PC-3 (cell line): ENCODE results near the gene ARF1. TPM values are rescaled to one million over a fixed set of nuclear protein-coding genes. Genes with fewer than 3 reads are reported as not detected.

Experiments used
- ATAC-seq: fragments of 200-7000 bp; cut with Tn5 transposase; 2 replicates; pipeline ENCODE4 v1.9.1; 2020; ENCODE audit warnings: mild to moderate bottlenecking, moderate library complexity
- BruUV-seq: library from RNA; stranded (reverse); fragments of 400-500 nt; replicated peaks from 2 replicates; lab custom pipeline; 2021; lab: Mats Ljungman, UMichigan
- CTCF ChIA-PET: fragments of 300-600 bp; sonication (Branson Sonifier 250); formaldehyde crosslinking; loops from one replicate; lab custom pipeline; 2022; ENCODE audit warnings: antibody characterized with exemption; lab: Charles Lee
- POLR2A ChIA-PET: fragments of 300-600 bp; sonication (Branson Sonifier 250); formaldehyde crosslinking; loops from one replicate; lab custom pipeline; 2022; ENCODE audit warnings: antibody characterized with exemption; ENCODE audit not compliant: unreplicated experiment; lab: Charles Lee
- DNase-seq: peaks from one replicate; pipeline ENCODE4 v3.0.0-alpha.2; 2015
- H2AFZ ChIP-seq: fragments of 300-600 bp; sonication (generic); 2 replicates; pipeline ENCODE4 v1.6.0; 2016; ENCODE audit warnings: antibody characterized with exemption, low read length
- H3F3A ChIP-seq: fragments of 300-600 bp; sonication (generic); one replicate; pipeline ENCODE4 v1.6.0; 2017; ENCODE audit warnings: antibody characterized with exemption, low read length, control low read depth, mild to moderate bottlenecking; ENCODE audit not compliant: unreplicated experiment
- H3K27ac ChIP-seq: fragments of 300-600 bp; sonication (generic); 2 replicates; pipeline ENCODE4 v1.5.1; 2016; ENCODE audit warnings: mild to moderate bottlenecking, low read length
- H3K27me3 ChIP-seq: fragments of 300-600 bp; sonication (generic); 2 replicates; pipeline ENCODE4 v1.6.1; 2016; ENCODE audit warnings: low read length, mixed read lengths
- H3K36me3 ChIP-seq: fragments of 300-600 bp; sonication (generic); 2 replicates; pipeline ENCODE4 v1.6.1; 2016; ENCODE audit warnings: low read depth, mixed run types, low read length, mixed read lengths
- H3K4me1 ChIP-seq: fragments of 300-600 bp; sonication (generic); 2 replicates; pipeline ENCODE4 v1.5.1; 2016; ENCODE audit warnings: low read length; ENCODE audit not compliant: insufficient read depth
- H3K4me2 ChIP-seq: fragments of 300-600 bp; sonication (generic); 2 replicates; pipeline ENCODE4 v1.6.0; 2016; ENCODE audit warnings: low read length
- H3K4me3 ChIP-seq: fragments of 300-600 bp; sonication (generic); 2 replicates; pipeline ENCODE4 v1.5.1; 2016; ENCODE audit warnings: mild to moderate bottlenecking, low read length, mixed read lengths
- H3K79me2 ChIP-seq: fragments of 300-600 bp; sonication (generic); 2 replicates; pipeline ENCODE4 v1.6.1; 2017; ENCODE audit warnings: low read length, mixed read lengths
- H3K9ac ChIP-seq: fragments of 300-600 bp; sonication (generic); 2 replicates; pipeline ENCODE4 v1.6.0; 2016; ENCODE audit warnings: mild to moderate bottlenecking, low read length
- H3K9me2 ChIP-seq: fragments of 300-600 bp; sonication (generic); replicated peaks from 2 replicates; pipeline ENCODE4 v1.6.1; 2016; ENCODE audit warnings: mixed run types, low read length, mixed read lengths
- H3K9me3 ChIP-seq: fragments of 300-600 bp; sonication (generic); 2 replicates; pipeline ENCODE4 v1.6.1; 2016; ENCODE audit warnings: low read length, mixed read lengths
- H4K20me1 ChIP-seq: fragments of 300-600 bp; sonication (generic); 2 replicates; pipeline ENCODE4 v1.6.1; 2016; ENCODE audit warnings: low read length, mixed read lengths
- CTCF ChIP-seq: fragments of 300-600 bp; sonication (generic); conservative IDR thresholded peaks from 2 replicates; pipeline ENCODE4 v1.5.1; 2017; ENCODE audit warnings: antibody characterized with exemption, low read depth, mild to moderate bottlenecking, low read length
- EZH2 ChIP-seq: fragments of 300-600 bp; sonication (generic); IDR thresholded peaks from one replicate; pipeline ENCODE4 v1.6.1; 2017; ENCODE audit warnings: antibody characterized with exemption, mild to moderate bottlenecking, low read length; ENCODE audit not compliant: unreplicated experiment
- EZH2phosphoT487 ChIP-seq: fragments of 300-600 bp; sonication (generic); IDR thresholded peaks from 2 replicates; pipeline ENCODE4 v1.6.1; 2018; ENCODE audit warnings: mild to moderate bottlenecking, antibody characterized with exemption, low read length, borderline replicate concordance
- intact Hi-C: fragments of 100-400 bp; cut with micrococcal nuclease; formaldehyde crosslinking; loops from 2 replicates; pipeline ENCODE4 v1.9.0; 2023
- total RNA-seq: library from RNA; depleted of rRNA; stranded (reverse); fragments of >200 nt; gene quantifications from 2 replicates; pipeline ENCODE4 v1.2.3, GENCODE V29; 2014

ARF1 gene
- total RNA-seq, 1 experiment from 2014 or later, result 688 TPM

DNA sequence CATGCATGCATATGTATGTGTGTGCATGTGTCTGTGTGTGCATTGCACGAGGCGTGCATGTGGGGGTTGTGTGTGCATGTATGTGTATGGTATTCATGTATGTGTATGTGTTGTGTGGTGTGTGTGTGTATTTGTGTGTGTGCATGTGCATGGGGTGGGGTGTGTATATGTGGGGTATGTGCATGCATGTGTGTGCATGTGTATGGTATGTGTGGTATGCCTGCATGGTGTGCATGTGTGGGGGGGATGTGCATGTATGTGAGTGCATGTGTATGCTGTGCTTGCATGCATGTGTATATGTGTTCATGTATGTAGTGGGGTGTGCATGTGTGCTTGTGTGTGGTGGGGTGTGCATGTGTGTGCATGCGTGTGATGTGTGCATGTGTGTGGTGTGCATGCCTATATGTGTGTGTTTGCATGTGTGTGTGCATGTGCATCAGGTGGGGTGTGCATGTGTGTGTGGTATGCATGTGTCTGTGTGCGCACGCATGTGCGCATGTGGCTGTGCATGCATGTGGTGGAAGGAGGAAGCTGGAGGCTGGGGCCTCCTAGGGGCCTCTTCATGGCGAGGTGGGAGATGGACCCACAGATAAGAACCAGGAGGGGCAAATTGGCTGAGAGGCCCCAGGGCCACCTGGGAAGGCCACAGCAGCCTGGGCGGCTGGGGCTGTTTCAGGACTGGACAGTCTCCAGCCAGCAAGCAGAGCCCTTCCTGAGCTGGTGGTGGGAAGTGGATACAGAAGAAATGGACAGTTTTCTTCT, 35.9 kb upstream of the ARF1 start:
- intact Hi-C loops, result no loop called here
- POLR2A ChIA-PET, result no interaction called here
- ATAC-seq, result no peak
- Histone ChIP-seq H3F3A (peaks cover 4% of the 10 kb centered on the region), H3K27ac (no peak overlapping the region), H3K4me2 (peak overlapping the region; percentile 65), H2AFZ (no peak overlapping the region), H3K9ac (no peak overlapping the region), H3K9me3 (no peaks in the 10 kb centered on the region), H3K9me2 (no peaks in the 10 kb centered on the region), H4K20me1 (no peaks in the 10 kb centered on the region), H3K4me3 (no peak overlapping the region), H3K79me2 (no peaks in the 10 kb centered on the region), H3K27me3 (no peaks in the 10 kb centered on the region), H3K36me3 (no peaks in the 10 kb centered on the region), H3K4me1 (peaks cover 41% of the 10 kb centered on the region)
- no TSS peak for BruUV-seq
- DNase-seq, result no peak
- CTCF ChIA-PET, result no interaction called here
- TF ChIP-seq CTCF (no peak), EZH2phosphoT487 (no peak), EZH2 (no peak)

GRCh38 chr1:228047183-228047466, 35.4 kb upstream of the ARF1 start:
- H3K4me1 ChIP-seq, result peaks cover 41% of the 10 kb centered on the region
- ATAC-seq, result no peak
- no peaks in the 10 kb centered on the region for H3K9me3 ChIP-seq
- H2AFZ ChIP-seq, result no peak overlapping the region
- H3K27me3 ChIP-seq, result no peaks in the 10 kb centered on the region
- peaks cover 4% of the 10 kb centered on the region for H3F3A ChIP-seq
- no peaks in the 10 kb centered on the region for H3K9me2 ChIP-seq
- ChIA-PET POLR2A (no interaction called here), CTCF (no interaction called here)
- no peak overlapping the region for H3K4me2 ChIP-seq
- BruUV-seq, result no TSS peak
- H3K27ac ChIP-seq, result no peak overlapping the region
- intact Hi-C loops, result no loop called here
- no peaks in the 10 kb centered on the region for H3K36me3 ChIP-seq
- no peaks in the 10 kb centered on the region for H3K79me2 ChIP-seq
- no peak for DNase-seq
- TF ChIP-seq EZH2 (no peak), EZH2phosphoT487 (no peak), CTCF (no peak)
- no peak overlapping the region for H3K9ac ChIP-seq
- no peaks in the 10 kb centered on the region for H4K20me1 ChIP-seq
- no peak overlapping the region for H3K4me3 ChIP-seq

GRCh38 chr1:228048120-228048519, 34.4 kb upstream of the ARF1 start:
- no peak overlapping the region for H2AFZ ChIP-seq
- peaks cover 1% of the 10 kb centered on the region for H3F3A ChIP-seq
- no peak overlapping the region for H3K9ac ChIP-seq
- no peaks in the 10 kb centered on the region for H3K9me2 ChIP-seq
- H3K4me2 ChIP-seq, result no peak overlapping the region
- ATAC-seq (no peak), DNase-seq (no peak)
- no peak overlapping the region for H3K4me3 ChIP-seq
- no peaks in the 10 kb centered on the region for H3K27me3 ChIP-seq
- no peak overlapping the region for H3K27ac ChIP-seq
- CTCF ChIA-PET, result no interaction called here
- H3K4me1 ChIP-seq, result peaks cover 36% of the 10 kb centered on the region
- intact Hi-C loops, result no loop called here
- no peaks in the 10 kb centered on the region for H3K9me3 ChIP-seq
- H3K36me3 ChIP-seq, result no peaks in the 10 kb centered on the region
- no peaks in the 10 kb centered on the region for H3K79me2 ChIP-seq
- no TSS peak for BruUV-seq
- POLR2A ChIA-PET, result no interaction called here
- no peaks in the 10 kb centered on the region for H4K20me1 ChIP-seq
- TF ChIP-seq EZH2phosphoT487, result no peak
- TF ChIP-seq EZH2, result no peak
- TF ChIP-seq CTCF, result no peak
